Mesenchymal stem cell (in vitro differentiated cells and primary cell): ENCODE measurements around the gene NAA15.
A peak's percentile ranks its signal among the peaks of the same experiment; 100 is the strongest.

Experiments used
- DNase-seq: peaks from one replicate; pipeline ENCODE4 v3.0.0-alpha.2; 2013
- H2AFZ ChIP-seq: one replicate; pipeline ENCODE4 v1.6.1; 2013; ENCODE audit warnings: low read depth, mild to moderate bottlenecking, control low read depth, inconsistent platforms, low read length, moderate library complexity
- H2AK5ac ChIP-seq: 2 replicates; pipeline ENCODE4 v1.6.1; 2013; ENCODE audit warnings: low read length, moderate library complexity, mild to moderate bottlenecking, inconsistent platforms; ENCODE audit not compliant: severe bottlenecking
- H2BK120ac ChIP-seq: one replicate; pipeline ENCODE4 v1.6.1; 2013; ENCODE audit warnings: low read depth, mild to moderate bottlenecking, inconsistent platforms, low read length, moderate library complexity
- H2BK12ac ChIP-seq, 2 experiments: one replicate each; pipeline ENCODE4 v1.6.1; 2013; ENCODE audit warnings: inconsistent platforms in 2 of 2, low read length in 2 of 2, mild to moderate bottlenecking in 2 of 2, moderate library complexity in 2 of 2, control low read depth in 1 of 2
- H2BK15ac ChIP-seq: one replicate; pipeline ENCODE4 v1.6.1; 2013; ENCODE audit warnings: mild to moderate bottlenecking, low read depth, inconsistent platforms; ENCODE audit not compliant: poor library complexity, severe bottlenecking
- H2BK5ac ChIP-seq: 2 replicates; pipeline ENCODE4 v1.6.1; 2013; ENCODE audit warnings: low read depth, mild to moderate bottlenecking, low read length, control low read depth, inconsistent platforms; ENCODE audit not compliant: poor library complexity, severe bottlenecking
- H3K14ac ChIP-seq, 2 experiments: one replicate each; pipeline ENCODE4 v1.6.1; 2013; ENCODE audit warnings: inconsistent platforms in 2 of 2, low read length in 2 of 2, control low read depth in 1 of 2, mild to moderate bottlenecking in 1 of 2, moderate library complexity in 1 of 2
- H3K18ac ChIP-seq, 2 experiments: one replicate each; pipeline ENCODE4 v1.6.1; 2013; ENCODE audit warnings: inconsistent platforms in 2 of 2, low read length in 2 of 2, control low read depth in 1 of 2, low read depth in 1 of 2, mild to moderate bottlenecking in 1 of 2
- H3K23ac ChIP-seq, 2 experiments: one replicate each; pipeline ENCODE4 v1.6.1; 2013; ENCODE audit warnings: inconsistent platforms in 2 of 2, low read length in 2 of 2, mild to moderate bottlenecking in 2 of 2, moderate library complexity in 2 of 2, control low read depth in 1 of 2
- H3K27ac ChIP-seq: 2 replicates; pipeline ENCODE4 v1.5.1; 2013; ENCODE audit warnings: mild to moderate bottlenecking, moderate library complexity, low read length, control low read depth, inconsistent platforms; ENCODE audit not compliant: poor library complexity, severe bottlenecking
- H3K27me3 ChIP-seq, 2 experiments: 2 replicates each; pipeline versions ENCODE4 v1.6.1 to v1.7.0; 2013; ENCODE audit warnings: low read length in 2 of 2, mild to moderate bottlenecking in 2 of 2, moderate library complexity in 2 of 2, control low read depth in 1 of 2, inconsistent platforms in 1 of 2; ENCODE audit not compliant: control insufficient read depth in 1 of 2, insufficient read depth in 1 of 2
- H3K36me3 ChIP-seq, 2 experiments: 2 replicates each; pipeline versions ENCODE4 v1.6.1 to v1.7.0; 2013; ENCODE audit warnings: low read length in 2 of 2, control low read depth in 1 of 2, inconsistent platforms in 1 of 2, low read depth in 1 of 2, mild to moderate bottlenecking in 1 of 2; ENCODE audit not compliant: insufficient read depth in 2 of 2, control insufficient read depth in 1 of 2
- H3K4ac ChIP-seq, 2 experiments: one replicate each; pipeline ENCODE4 v1.6.1; 2013; ENCODE audit warnings: inconsistent platforms in 2 of 2, low read length in 2 of 2, mild to moderate bottlenecking in 2 of 2, moderate library complexity in 2 of 2, control low read depth in 1 of 2, low read depth in 1 of 2
- H3K4me1 ChIP-seq: 2 replicates; pipeline ENCODE4 v1.6.1; 2013; ENCODE audit warnings: low read depth, low read length, control low read depth; ENCODE audit not compliant: control insufficient read depth, insufficient read depth
- H3K4me2 ChIP-seq: 2 replicates; pipeline ENCODE4 v1.6.1; 2013; ENCODE audit warnings: low read length, mild to moderate bottlenecking, inconsistent platforms; ENCODE audit not compliant: poor library complexity, severe bottlenecking
- H3K4me3 ChIP-seq, 2 experiments: 2 replicates each; pipeline versions ENCODE4 v1.5.1 to v1.7.0; 2013; ENCODE audit warnings: low read length in 2 of 2, mild to moderate bottlenecking in 2 of 2, control low read depth in 1 of 2, low read depth in 1 of 2; ENCODE audit not compliant: insufficient read depth in 1 of 2
- H3K79me1 ChIP-seq: replicated peaks from 2 replicates; pipeline ENCODE4 v1.6.1; 2013; ENCODE audit warnings: mild to moderate bottlenecking, control low read depth, low read length, inconsistent platforms; ENCODE audit not compliant: poor library complexity, severe bottlenecking
- H3K9ac ChIP-seq: 2 replicates; pipeline ENCODE4 v1.7.0; 2013; ENCODE audit warnings: mild to moderate bottlenecking, low read length, moderate library complexity
- H3K9me3 ChIP-seq: 2 replicates; pipeline ENCODE4 v1.7.0; 2013; ENCODE audit warnings: mild to moderate bottlenecking, low read length; ENCODE audit not compliant: control insufficient read depth
- H4K8ac ChIP-seq: one replicate; pipeline ENCODE4 v1.6.1; 2013; ENCODE audit warnings: inconsistent platforms, mild to moderate bottlenecking, low read length, moderate library complexity
- H4K91ac ChIP-seq: one replicate; pipeline ENCODE4 v1.6.1; 2013; ENCODE audit warnings: mild to moderate bottlenecking, low read length, inconsistent platforms
- WGBS: methylation state at CpG from one replicate; pipeline ENCODE4 v1.1.7; 2013; ENCODE audit warnings: mixed read lengths; 5-methylcytosine and 5-hydroxymethylcytosine counted together

NAA15 gene

DNA sequence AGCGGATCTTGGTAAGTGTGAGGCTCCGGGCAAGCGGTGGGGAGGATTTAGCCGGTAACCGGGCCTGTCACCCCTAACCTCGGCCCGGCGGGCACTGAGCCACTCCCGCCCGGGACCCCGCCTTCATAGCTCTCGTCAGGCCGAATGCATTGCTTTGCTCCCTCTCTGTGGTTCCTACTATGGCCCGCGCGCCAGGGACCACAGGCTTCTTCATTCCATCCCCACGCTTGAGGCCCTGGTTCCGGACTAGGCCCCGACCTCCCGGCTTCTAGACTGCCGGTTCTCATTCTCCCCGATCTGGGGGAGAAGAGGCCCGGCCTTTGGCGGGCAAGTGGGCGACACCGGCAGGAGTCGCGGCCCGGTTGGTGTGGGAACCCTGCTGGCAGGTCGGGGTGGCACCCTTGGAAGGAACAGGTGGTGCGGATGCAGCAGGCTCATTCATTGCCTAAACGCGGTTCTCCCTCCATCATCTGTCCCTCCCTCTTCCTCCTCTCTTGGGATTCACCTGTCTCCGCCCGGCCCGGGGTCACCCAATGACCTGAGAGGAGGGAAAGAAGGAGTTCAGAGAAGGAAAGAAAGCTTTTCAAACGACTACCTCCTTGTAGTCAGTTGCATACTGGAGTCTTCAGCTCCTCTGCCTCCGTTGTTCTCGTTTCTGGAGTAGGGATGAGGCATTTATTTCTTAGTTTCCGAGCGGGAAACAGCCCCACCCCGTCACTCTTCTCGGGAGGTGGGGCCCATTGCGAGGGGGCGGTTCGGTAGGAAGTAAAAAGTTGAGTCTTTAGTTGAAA is 711 bp downstream of the NAA15 start, which contains the start of gene NDUFC1:
NDUFC1 (minus strand) TSS at position 657 of the 791 bp plus-strand sequence. CDS start 6,679 bp downstream, outside the sequence.
- Histone ChIP-seq H2AFZ (peak within 1 kb of the TSS; percentile 66), H3K18ac (peak within 1 kb of the TSS; percentile 60 to 94), H2BK15ac (peak within 1 kb of the TSS; percentile 6), H4K91ac (peak within 1 kb of the TSS; percentile 73), H3K4me2 (peak within 1 kb of the TSS; percentile 76), H3K4me3 (peak within 1 kb of the TSS; percentile 87 to 90), H2BK120ac (no peak within 1 kb of the TSS), H3K27me3 (no peaks in the 10 kb centered on the region), H2BK12ac (peak within 1 kb of the TSS in 1 of 2 experiments; percentile 64), H4K8ac (peak within 1 kb of the TSS; percentile 16), H3K14ac (peak within 1 kb of the TSS in 1 of 2 experiments; percentile 97), H3K23ac (peak within 1 kb of the TSS in 1 of 2 experiments; percentile 84), H2AK5ac (no peak within 1 kb of the TSS), H3K79me1 (peaks cover 4% of the 10 kb centered on the region), H3K4me1 (peaks cover 3% of the 10 kb centered on the region), H3K36me3 (peaks cover 8 to 14% of the 10 kb centered on the region in 2 experiments), H3K9me3 (no peaks in the 10 kb centered on the region), H3K9ac (peak within 1 kb of the TSS; percentile 94), H3K4ac (peak within 1 kb of the TSS; percentile 62 to 95), H2BK5ac (peak within 1 kb of the TSS; percentile 3), H3K27ac (peak within 1 kb of the TSS; percentile 70)
- WGBS: under 1% methylated on average over 37 of the region's 46 CpGs
- DNase-seq: peak; percentile 73

DNA sequence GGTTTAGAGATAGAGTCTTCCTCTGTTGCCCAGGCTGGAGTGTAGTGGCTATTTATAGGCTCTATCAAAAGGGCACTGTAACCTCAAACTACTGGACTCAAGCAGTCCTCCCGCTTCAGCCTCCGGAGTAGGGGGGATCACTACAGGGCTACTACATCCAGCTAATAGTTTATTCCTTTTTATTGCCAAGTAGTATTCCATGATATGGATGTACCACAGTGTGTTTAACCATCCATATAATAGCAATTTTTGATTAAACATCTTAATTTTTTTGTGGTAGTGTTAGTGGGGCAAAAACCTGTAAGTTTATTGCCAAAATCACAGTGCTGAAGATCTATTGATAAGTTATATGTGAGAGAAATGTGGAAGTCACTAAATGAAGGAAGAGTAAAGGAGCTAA is 3.6 kb downstream of the NAA15 start:
- no peak overlapping the region for H3K4ac ChIP-seq
- H3K36me3 ChIP-seq: peaks cover 11 to 16% of the 10 kb centered on the region in 2 experiments
- no peaks in the 10 kb centered on the region for H3K27me3 ChIP-seq
- WGBS: no CpG with 5 or more reads among the region's 2 CpGs
- no peak overlapping the region for H3K27ac ChIP-seq
- DNase-seq: no peak
- no peak overlapping the region for H4K8ac ChIP-seq
- H4K91ac ChIP-seq: no peak overlapping the region
- no peaks in the 10 kb centered on the region for H3K79me1 ChIP-seq
- H3K18ac ChIP-seq: no peak overlapping the region
- H2AFZ ChIP-seq: no peak overlapping the region
- H2BK120ac ChIP-seq: no peak overlapping the region
- no peak overlapping the region for H3K9ac ChIP-seq
- H3K4me2 ChIP-seq: no peak overlapping the region
- no peak overlapping the region for H2BK12ac ChIP-seq
- no peak overlapping the region for H2BK5ac ChIP-seq
- H3K4me1 ChIP-seq: peaks cover 6% of the 10 kb centered on the region
- H3K14ac ChIP-seq: no peak overlapping the region
- no peak overlapping the region for H2BK15ac ChIP-seq
- no peak overlapping the region for H3K4me3 ChIP-seq
- H3K9me3 ChIP-seq: no peaks in the 10 kb centered on the region
- no peak overlapping the region for H3K23ac ChIP-seq
- H2AK5ac ChIP-seq: no peak overlapping the region

DNA sequence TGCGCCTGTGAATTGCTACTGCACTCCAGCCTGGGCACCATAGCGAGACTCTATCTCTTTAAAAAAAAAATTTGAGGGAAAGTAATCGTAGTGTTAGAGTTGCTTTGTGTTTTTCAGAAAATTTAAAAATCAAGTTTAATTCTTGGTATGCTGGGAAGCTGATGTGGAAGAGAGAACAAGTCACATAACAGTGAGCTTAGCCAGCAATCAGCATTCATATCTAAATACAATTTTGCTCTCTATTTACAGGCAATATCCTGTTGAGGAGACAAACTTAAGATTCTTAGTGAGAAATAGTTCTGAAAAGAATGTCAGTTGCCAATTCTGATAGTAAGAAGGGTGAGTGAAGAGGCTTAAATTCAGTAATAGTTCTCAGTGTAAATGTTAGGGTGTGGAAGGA is 10.6 kb downstream of the NAA15 start:
- peaks cover 8% of the 10 kb centered on the region for H3K4me1 ChIP-seq
- DNase-seq: peak; percentile 21
- H2AFZ ChIP-seq: no peak overlapping the region
- H2BK120ac ChIP-seq: no peak overlapping the region
- no peaks in the 10 kb centered on the region for H3K79me1 ChIP-seq
- H3K27ac ChIP-seq: no peak overlapping the region
- H3K9me3 ChIP-seq: no peaks in the 10 kb centered on the region
- H3K23ac ChIP-seq: no peak overlapping the region
- H2BK12ac ChIP-seq: no peak overlapping the region
- no peak overlapping the region for H2BK15ac ChIP-seq
- H2BK5ac ChIP-seq: no peak overlapping the region
- H3K14ac ChIP-seq: no peak overlapping the region
- peaks cover 3 to 9% of the 10 kb centered on the region in 2 experiments for H3K36me3 ChIP-seq
- H3K4ac ChIP-seq: no peak overlapping the region
- no peak overlapping the region for H4K91ac ChIP-seq
- no peak overlapping the region for H2AK5ac ChIP-seq
- H3K9ac ChIP-seq: peak overlapping the region; percentile 21
- no peak overlapping the region for H3K18ac ChIP-seq
- H4K8ac ChIP-seq: no peak overlapping the region
- 100% methylated on average over 3 of the region's 3 CpGs for WGBS
- H3K4me2 ChIP-seq: no peak overlapping the region
- no peak overlapping the region for H3K4me3 ChIP-seq
- no peaks in the 10 kb centered on the region for H3K27me3 ChIP-seq

DNA sequence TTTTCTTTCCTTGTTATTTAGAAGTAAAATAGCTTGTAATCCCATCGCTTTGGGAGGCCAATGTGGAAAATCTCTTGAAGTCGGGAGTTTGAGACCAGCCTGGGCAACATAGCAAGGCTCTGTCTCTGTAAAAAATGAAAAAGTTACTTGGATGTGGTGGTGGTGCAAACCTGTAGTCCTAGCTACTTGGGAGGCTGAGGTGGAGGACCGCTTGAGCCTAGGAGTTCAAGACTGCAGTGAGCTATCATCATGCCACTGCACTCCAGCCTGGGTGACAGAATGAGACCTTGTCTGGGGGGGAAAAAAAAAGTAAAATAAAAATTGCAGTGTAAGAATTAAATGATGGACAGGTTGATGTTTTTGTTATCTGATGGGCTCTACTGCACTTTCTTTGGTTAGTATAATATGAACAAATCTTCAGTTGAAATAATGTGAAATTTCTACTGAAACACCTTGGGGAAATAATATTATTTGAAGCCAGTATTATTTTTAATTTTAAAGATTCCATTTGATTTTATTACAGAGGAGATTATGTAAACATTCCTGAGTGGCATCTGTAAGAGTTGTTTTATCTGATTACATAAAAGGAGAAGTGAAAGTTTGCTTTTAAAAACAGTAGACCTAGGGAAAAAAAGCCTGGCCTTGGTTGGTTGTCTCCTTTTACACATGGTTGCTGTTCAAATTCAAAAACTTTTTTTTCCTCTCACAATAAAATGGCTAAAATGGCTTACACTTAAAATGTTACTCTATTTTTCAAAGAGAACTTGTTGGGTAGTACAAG is 11.4 kb downstream of the NAA15 start:
- H2AFZ ChIP-seq: no peak overlapping the region
- no peak overlapping the region for H3K23ac ChIP-seq
- no peak overlapping the region for H4K8ac ChIP-seq
- no peak for DNase-seq
- peak overlapping the region; percentile 21 for H3K9ac ChIP-seq
- no peak overlapping the region for H2BK15ac ChIP-seq
- no peak overlapping the region for H3K27ac ChIP-seq
- no peaks in the 10 kb centered on the region for H3K79me1 ChIP-seq
- H4K91ac ChIP-seq: no peak overlapping the region
- peaks cover 8% of the 10 kb centered on the region for H3K4me1 ChIP-seq
- H2AK5ac ChIP-seq: no peak overlapping the region
- peaks cover 0 to 9% of the 10 kb centered on the region in 2 experiments for H3K36me3 ChIP-seq
- H2BK5ac ChIP-seq: no peak overlapping the region
- H3K4ac ChIP-seq: no peak overlapping the region
- no peak overlapping the region for H3K4me3 ChIP-seq
- 99% methylated on average over 3 of the region's 3 CpGs for WGBS
- H2BK120ac ChIP-seq: no peak overlapping the region
- H3K9me3 ChIP-seq: no peaks in the 10 kb centered on the region
- H2BK12ac ChIP-seq: no peak overlapping the region
- peak overlapping the region in 1 of 2 experiments; percentile 24 for H3K18ac ChIP-seq
- no peak overlapping the region for H3K4me2 ChIP-seq
- no peaks in the 10 kb centered on the region for H3K27me3 ChIP-seq
- no peak overlapping the region for H3K14ac ChIP-seq
